ENCODE results near the gene MSRB3.

DNA sequence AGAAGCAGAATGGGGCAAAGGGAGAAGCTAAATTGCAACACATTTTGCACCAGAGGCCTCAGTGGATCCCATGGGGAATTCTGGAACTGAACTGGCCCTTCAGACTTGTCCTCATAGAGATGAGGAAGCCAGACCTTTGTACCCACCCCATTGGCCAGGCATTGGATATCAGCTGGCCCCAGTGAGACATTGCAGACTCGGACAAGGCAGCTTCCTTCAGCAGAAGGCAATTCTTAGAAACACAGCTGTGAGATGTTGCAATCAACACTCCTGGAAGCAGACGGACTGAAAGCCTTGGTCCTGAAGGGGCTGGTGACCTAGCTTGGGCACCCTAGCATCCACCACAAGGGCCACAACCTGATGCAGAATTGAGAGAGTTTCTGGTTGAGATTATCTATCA, 218.1 kb downstream of the MSRB3 start:
- TF ChIP-seq POLR2AphosphoS5 (IDR thresholded peaks at IDR 0.05) (no peak), POLR2A (IDR thresholded peaks at IDR 0.05) (no peak)
- TF ChIP-seq, protein P1, sequence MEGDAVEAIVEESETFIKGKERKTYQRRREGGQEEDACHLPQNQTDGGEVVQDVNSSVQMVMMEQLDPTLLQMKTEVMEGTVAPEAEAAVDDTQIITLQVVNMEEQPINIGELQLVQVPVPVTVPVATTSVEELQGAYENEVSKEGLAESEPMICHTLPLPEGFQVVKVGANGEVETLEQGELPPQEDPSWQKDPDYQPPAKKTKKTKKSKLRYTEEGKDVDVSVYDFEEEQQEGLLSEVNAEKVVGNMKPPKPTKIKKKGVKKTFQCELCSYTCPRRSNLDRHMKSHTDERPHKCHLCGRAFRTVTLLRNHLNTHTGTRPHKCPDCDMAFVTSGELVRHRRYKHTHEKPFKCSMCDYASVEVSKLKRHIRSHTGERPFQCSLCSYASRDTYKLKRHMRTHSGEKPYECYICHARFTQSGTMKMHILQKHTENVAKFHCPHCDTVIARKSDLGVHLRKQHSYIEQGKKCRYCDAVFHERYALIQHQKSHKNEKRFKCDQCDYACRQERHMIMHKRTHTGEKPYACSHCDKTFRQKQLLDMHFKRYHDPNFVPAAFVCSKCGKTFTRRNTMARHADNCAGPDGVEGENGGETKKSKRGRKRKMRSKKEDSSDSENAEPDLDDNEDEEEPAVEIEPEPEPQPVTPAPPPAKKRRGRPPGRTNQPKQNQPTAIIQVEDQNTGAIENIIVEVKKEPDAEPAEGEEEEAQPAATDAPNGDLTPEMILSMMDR (IDR thresholded peaks at IDR 0.05): no peak
